ENCODE data around the gene SPIN2B.

DNA sequence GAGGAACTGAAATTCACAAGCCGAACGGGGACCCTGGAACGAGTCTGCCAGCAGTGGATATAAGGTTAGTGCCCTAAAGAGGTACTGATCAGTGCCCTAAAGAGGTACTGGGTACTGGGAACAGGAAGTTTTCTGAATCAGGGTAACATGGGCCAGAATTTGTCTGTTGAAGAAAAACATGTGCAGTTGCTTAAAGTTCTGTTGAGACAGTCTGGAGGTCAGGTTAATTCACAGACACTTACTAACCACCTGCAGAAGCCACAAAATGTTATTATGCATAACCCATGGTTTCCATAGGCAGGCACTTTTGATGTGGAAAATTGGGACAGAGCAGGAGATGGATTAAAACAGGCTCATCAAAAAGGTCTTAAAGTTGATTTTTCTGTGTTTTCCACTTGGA lies 17.9 kb downstream of the SPIN2B start:
- TF ChIP-seq EZH2 (IDR thresholded peaks at IDR 0.05) (no peak), POLR2AphosphoS5 (IDR thresholded peaks at IDR 0.05; ENCODE audit: borderline replicate concordance, low read depth, low read length) (no peak)

Measured in SK-N-MC (cell line).